ENCODE data around the gene SLC29A1. TPM values are rescaled to one million over a fixed set of nuclear protein-coding genes. Genes with fewer than 3 reads are reported as not detected.

The SLC29A1 gene
- total RNA-seq, 1 donor from 2014 or later: 24.1 TPM

GRCh38 chr6:44198684-44199083 is 24.7 kb upstream of the SLC29A1 start:
- no peak overlapping the region for H3K27ac Mint-ChIP-seq
- no peak overlapping the region for H3K4me3 Mint-ChIP-seq (ENCODE audit: low read depth)
- H3K9me3 Mint-ChIP-seq (ENCODE audit: low read depth): no peaks in the 10 kb centered on the region
- no peaks in the 10 kb centered on the region for H3K36me3 Mint-ChIP-seq (ENCODE audit: insufficient read depth)
- peaks cover 6% of the 10 kb centered on the region for H3K27me3 Mint-ChIP-seq
- TF ChIP-seq, protein P1, sequence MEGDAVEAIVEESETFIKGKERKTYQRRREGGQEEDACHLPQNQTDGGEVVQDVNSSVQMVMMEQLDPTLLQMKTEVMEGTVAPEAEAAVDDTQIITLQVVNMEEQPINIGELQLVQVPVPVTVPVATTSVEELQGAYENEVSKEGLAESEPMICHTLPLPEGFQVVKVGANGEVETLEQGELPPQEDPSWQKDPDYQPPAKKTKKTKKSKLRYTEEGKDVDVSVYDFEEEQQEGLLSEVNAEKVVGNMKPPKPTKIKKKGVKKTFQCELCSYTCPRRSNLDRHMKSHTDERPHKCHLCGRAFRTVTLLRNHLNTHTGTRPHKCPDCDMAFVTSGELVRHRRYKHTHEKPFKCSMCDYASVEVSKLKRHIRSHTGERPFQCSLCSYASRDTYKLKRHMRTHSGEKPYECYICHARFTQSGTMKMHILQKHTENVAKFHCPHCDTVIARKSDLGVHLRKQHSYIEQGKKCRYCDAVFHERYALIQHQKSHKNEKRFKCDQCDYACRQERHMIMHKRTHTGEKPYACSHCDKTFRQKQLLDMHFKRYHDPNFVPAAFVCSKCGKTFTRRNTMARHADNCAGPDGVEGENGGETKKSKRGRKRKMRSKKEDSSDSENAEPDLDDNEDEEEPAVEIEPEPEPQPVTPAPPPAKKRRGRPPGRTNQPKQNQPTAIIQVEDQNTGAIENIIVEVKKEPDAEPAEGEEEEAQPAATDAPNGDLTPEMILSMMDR (IDR thresholded peaks at IDR 0.05; ENCODE audit: unreplicated experiment): no peak
- peaks cover 5% of the 10 kb centered on the region for H3K4me1 Mint-ChIP-seq (ENCODE audit: low read depth)
- DNase-seq (ENCODE audit: low spot score, unreplicated experiment): no peak

DNA sequence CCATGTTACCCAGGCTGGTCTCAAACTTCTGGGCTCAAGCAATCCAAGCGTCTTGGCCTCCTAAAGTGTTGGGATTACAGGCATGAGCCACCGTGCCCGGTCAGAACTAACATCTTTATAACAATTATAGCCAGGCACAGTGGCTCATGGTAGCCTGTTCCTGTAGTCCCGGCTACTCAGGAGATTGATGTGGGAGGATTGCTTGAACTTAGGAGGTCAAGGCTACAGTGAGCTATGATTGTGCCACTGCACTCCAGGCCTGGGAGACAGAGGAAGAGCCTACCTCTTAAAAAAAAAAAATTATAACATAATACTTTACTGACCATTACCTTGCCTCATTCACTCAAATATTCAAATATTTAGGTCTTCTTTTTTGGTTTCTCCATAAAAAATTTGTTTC is 23.5 kb upstream of the SLC29A1 start:
- TF ChIP-seq, protein P1 (IDR thresholded peaks at IDR 0.05; ENCODE audit: unreplicated experiment): no peak
- Mint-ChIP-seq H3K27ac (no peak overlapping the region), H3K4me1 (ENCODE audit: low read depth) (peaks cover 8% of the 10 kb centered on the region), H3K27me3 (peaks cover 8% of the 10 kb centered on the region), H3K4me3 (ENCODE audit: low read depth) (no peak overlapping the region), H3K9me3 (ENCODE audit: low read depth) (no peaks in the 10 kb centered on the region), H3K36me3 (ENCODE audit: insufficient read depth) (no peaks in the 10 kb centered on the region)
- no peak for DNase-seq (ENCODE audit: low spot score, unreplicated experiment)

GRCh38 chr6:44201200-44201599 is 22.2 kb upstream of the SLC29A1 start:
- Mint-ChIP-seq H3K9me3 (ENCODE audit: low read depth) (no peaks in the 10 kb centered on the region), H3K4me1 (ENCODE audit: low read depth) (peaks cover 8% of the 10 kb centered on the region), H3K4me3 (ENCODE audit: low read depth) (no peak overlapping the region), H3K36me3 (ENCODE audit: insufficient read depth) (no peaks in the 10 kb centered on the region), H3K27me3 (peaks cover 5% of the 10 kb centered on the region), H3K27ac (no peak overlapping the region)
- DNase-seq (ENCODE audit: low spot score, unreplicated experiment): no peak
- TF ChIP-seq, protein P1 (IDR thresholded peaks at IDR 0.05; ENCODE audit: unreplicated experiment): no peak

DNA sequence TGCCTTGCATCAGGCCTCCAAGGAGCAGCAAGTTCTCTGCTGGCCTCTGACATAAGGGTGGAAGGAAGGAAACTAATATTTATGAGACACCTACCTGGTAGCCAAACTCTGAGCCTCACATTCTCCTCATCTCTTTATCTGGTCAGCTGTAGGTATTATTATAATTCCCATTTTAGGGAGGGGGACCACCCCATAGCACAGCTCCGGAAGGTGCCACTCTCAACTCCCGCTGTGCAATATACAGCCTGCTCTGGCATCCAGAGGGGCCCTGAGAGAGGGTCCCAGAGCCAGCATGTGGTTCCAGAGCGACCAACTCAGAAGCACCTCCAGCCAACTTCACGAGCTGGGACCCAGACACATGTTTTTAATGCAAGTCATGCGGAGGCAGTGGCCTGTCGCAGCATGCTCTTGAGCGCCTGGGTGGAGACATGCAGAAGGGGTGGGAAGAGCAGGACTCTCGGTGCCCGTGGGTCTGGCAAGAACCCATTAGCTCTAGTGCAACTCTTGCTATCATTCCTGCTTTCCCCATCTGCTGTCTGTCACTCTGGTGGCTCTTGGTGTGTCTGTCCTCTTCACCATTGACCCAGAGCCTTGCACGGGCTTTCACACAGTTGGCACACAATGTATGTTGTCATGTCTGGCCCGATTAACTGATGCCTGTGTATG is 21.6 kb upstream of the SLC29A1 start:
- peaks cover 5% of the 10 kb centered on the region for H3K27me3 Mint-ChIP-seq
- no peak overlapping the region for H3K27ac Mint-ChIP-seq
- no peak overlapping the region for H3K4me3 Mint-ChIP-seq (ENCODE audit: low read depth)
- peaks cover 8% of the 10 kb centered on the region for H3K4me1 Mint-ChIP-seq (ENCODE audit: low read depth)
- TF ChIP-seq, protein P1 (IDR thresholded peaks at IDR 0.05; ENCODE audit: unreplicated experiment): no peak
- no peaks in the 10 kb centered on the region for H3K36me3 Mint-ChIP-seq (ENCODE audit: insufficient read depth)
- H3K9me3 Mint-ChIP-seq (ENCODE audit: low read depth): no peaks in the 10 kb centered on the region
- DNase-seq (ENCODE audit: low spot score, unreplicated experiment): no peak

- H3K4me3 Mint-ChIP-seq (ENCODE audit: low read depth): no peak overlapping the region
- H3K4me1 Mint-ChIP-seq (ENCODE audit: low read depth): peaks cover 8% of the 10 kb centered on the region
- H3K27me3 Mint-ChIP-seq: peaks cover 5% of the 10 kb centered on the region
- no peaks in the 10 kb centered on the region for H3K9me3 Mint-ChIP-seq (ENCODE audit: low read depth)
- TF ChIP-seq, protein P1 (IDR thresholded peaks at IDR 0.05; ENCODE audit: unreplicated experiment): no peak
- H3K36me3 Mint-ChIP-seq (ENCODE audit: insufficient read depth): no peaks in the 10 kb centered on the region
- DNase-seq (ENCODE audit: low spot score, unreplicated experiment): no peak
- no peak overlapping the region for H3K27ac Mint-ChIP-seq
Observed at GRCh38 chr6:44202332-44202971, 20.9 kb upstream of the SLC29A1 start.
